IPS-20b (cell line): ENCODE results near the gene GJD3.

Source experiments
- H3K27ac ChIP-seq: one replicate; pipeline ENCODE4 v1.5.1; 2013; ENCODE audit warnings: low read length
- H3K27me3 ChIP-seq: 2 replicates; pipeline ENCODE4 v1.6.1; 2013; ENCODE audit warnings: mild to moderate bottlenecking, low read length, inconsistent platforms; ENCODE audit not compliant: insufficient read depth
- H3K36me3 ChIP-seq: 2 replicates; pipeline ENCODE4 v1.6.1; 2013; ENCODE audit warnings: low read depth, mild to moderate bottlenecking, inconsistent platforms, low read length, moderate library complexity; ENCODE audit not compliant: insufficient read depth
- H3K4me1 ChIP-seq: 2 replicates; pipeline ENCODE4 v1.6.1; 2013; ENCODE audit warnings: mild to moderate bottlenecking, control low read depth, inconsistent platforms, low read length, moderate library complexity; ENCODE audit not compliant: insufficient read depth
- H3K4me3 ChIP-seq: 2 replicates; pipeline ENCODE4 v1.5.1; 2013; ENCODE audit warnings: mild to moderate bottlenecking, low read length, inconsistent platforms
- H3K9ac ChIP-seq: 2 replicates; pipeline ENCODE4 v1.6.1; 2013; ENCODE audit warnings: low read depth, mild to moderate bottlenecking, inconsistent platforms, low read length, moderate library complexity
- H3K9me3 ChIP-seq: 2 replicates; pipeline ENCODE4 v1.6.1; 2013; ENCODE audit warnings: mild to moderate bottlenecking, low read depth, low read length, inconsistent platforms; ENCODE audit not compliant: insufficient read depth

GJD3 gene

GRCh38 chr17:40330850-40331470, 33.6 kb downstream of the GJD3 start:
- H3K9ac ChIP-seq = no peak overlapping the region
- H3K27me3 ChIP-seq = peaks cover 22% of the 10 kb centered on the region
- H3K4me3 ChIP-seq = no peak overlapping the region
- no peaks in the 10 kb centered on the region for H3K36me3 ChIP-seq
- no peaks in the 10 kb centered on the region for H3K4me1 ChIP-seq
- no peak overlapping the region for H3K27ac ChIP-seq
- H3K9me3 ChIP-seq = no peaks in the 10 kb centered on the region

GRCh38 chr17:40329839-40330794, 34.4 kb downstream of the GJD3 start:
- no peaks in the 10 kb centered on the region for H3K4me1 ChIP-seq
- H3K9ac ChIP-seq = no peak overlapping the region
- H3K27ac ChIP-seq = no peak overlapping the region
- no peak overlapping the region for H3K4me3 ChIP-seq
- H3K27me3 ChIP-seq = peaks cover 16% of the 10 kb centered on the region
- H3K9me3 ChIP-seq = no peaks in the 10 kb centered on the region
- no peaks in the 10 kb centered on the region for H3K36me3 ChIP-seq

GRCh38 chr17:40328386-40328766, 36.2 kb downstream of the GJD3 start:
- H3K4me1 ChIP-seq = no peaks in the 10 kb centered on the region
- H3K27me3 ChIP-seq = no peaks in the 10 kb centered on the region
- H3K36me3 ChIP-seq = no peaks in the 10 kb centered on the region
- H3K27ac ChIP-seq = no peak overlapping the region
- H3K9me3 ChIP-seq = no peaks in the 10 kb centered on the region
- H3K4me3 ChIP-seq = no peak overlapping the region
- no peak overlapping the region for H3K9ac ChIP-seq

GRCh38 chr17:40327735-40328385, 36.7 kb downstream of the GJD3 start:
- Histone ChIP-seq H3K27me3 (no peaks in the 10 kb centered on the region), H3K9me3 (no peaks in the 10 kb centered on the region), H3K4me1 (no peaks in the 10 kb centered on the region), H3K36me3 (no peaks in the 10 kb centered on the region), H3K27ac (no peak overlapping the region), H3K9ac (no peak overlapping the region), H3K4me3 (no peak overlapping the region)

- Histone ChIP-seq H3K9me3 (no peaks in the 10 kb centered on the region), H3K4me1 (0 out of 2 replicates have a peak, but pooled peaks cover 3% of the 10 kb centered on the region), H3K27ac (no peak overlapping the region), H3K27me3 (no peaks in the 10 kb centered on the region), H3K4me3 (no peak overlapping the region), H3K36me3 (no peaks in the 10 kb centered on the region), H3K9ac (no peak overlapping the region)
Observed at GRCh38 chr17:40327244-40327729, 37.2 kb downstream of the GJD3 start.

- Histone ChIP-seq H3K9me3 (no peaks in the 10 kb centered on the region), H3K4me3 (no peak overlapping the region), H3K4me1 (0 out of 2 replicates have a peak, but pooled peaks cover 4% of the 10 kb centered on the region)
Observed at GRCh38 chr17:40326832-40327199, 37.7 kb downstream of the GJD3 start.

GRCh38 chr17:40326014-40326831, 38.3 kb downstream of the GJD3 start:
- no peak overlapping the region for H3K27ac ChIP-seq
- 0 out of 2 replicates have a peak, but pooled peaks cover 4% of the 10 kb centered on the region for H3K4me1 ChIP-seq
- no peaks in the 10 kb centered on the region for H3K27me3 ChIP-seq
- H3K9me3 ChIP-seq = no peaks in the 10 kb centered on the region
- no peak overlapping the region for H3K9ac ChIP-seq
- H3K36me3 ChIP-seq = no peaks in the 10 kb centered on the region
- H3K4me3 ChIP-seq = no peak overlapping the region

More at GRCh38 chr17:40326832-40327199, 37.7 kb downstream of the GJD3 start:
- H3K27ac ChIP-seq = no peak overlapping the region
- no peak overlapping the region for H3K9ac ChIP-seq
- H3K27me3 ChIP-seq = no peaks in the 10 kb centered on the region
- no peaks in the 10 kb centered on the region for H3K36me3 ChIP-seq

GRCh38 chr17:40325156-40326013, 39.2 kb downstream of the GJD3 start:
- Histone ChIP-seq H3K4me3 (no peak overlapping the region), H3K9ac (no peak overlapping the region), H3K4me1 (0 out of 2 replicates have a peak, but pooled peaks cover 4% of the 10 kb centered on the region), H3K27ac (no peak overlapping the region), H3K36me3 (no peaks in the 10 kb centered on the region), H3K9me3 (no peaks in the 10 kb centered on the region), H3K27me3 (no peaks in the 10 kb centered on the region)

GRCh38 chr17:40323391-40324381, 40.9 kb downstream of the GJD3 start:
- H3K4me3 ChIP-seq = no peak overlapping the region
- no peaks in the 10 kb centered on the region for H3K36me3 ChIP-seq
- H3K9me3 ChIP-seq = no peaks in the 10 kb centered on the region
- H3K27me3 ChIP-seq = peaks cover 8% of the 10 kb centered on the region
- no peak overlapping the region for H3K9ac ChIP-seq
- H3K27ac ChIP-seq = no peak overlapping the region
- H3K4me1 ChIP-seq = peaks cover 9% of the 10 kb centered on the region; the same call in 1 of the 2 replicates
